HL-60 (cell line): Measurements from ENCODE around the gene ASCL5.

Experiments
- DNase-seq, 2 experiments: peaks; one replicate each; pipeline ENCODE4 v3.0.0-alpha.2; 2010 to 2020; ENCODE audit warnings: low read depth in 1 of 2, low spot score in 1 of 2
- H3K27ac ChIP-seq: fragments of 250-450 bp; sonication (Bioruptor Pico); replicated peaks from 2 replicates; pipeline ENCODE4 v1.5.1; 2020; ENCODE audit warnings: mild to moderate bottlenecking, moderate library complexity
- H3K27me3 ChIP-seq: fragments of 250-450 bp; sonication (Bioruptor Pico); 2 replicates; pipeline ENCODE4 v1.5.1; 2021; ENCODE audit warnings: mild to moderate bottlenecking, moderate library complexity; ENCODE audit not compliant: insufficient read depth, poor library complexity, severe bottlenecking
- H3K4me3 ChIP-seq: replicated peaks from 2 replicates; pipeline ENCODE4 v1.5.1; 2011; ENCODE audit warnings: mild to moderate bottlenecking, control low read depth, low read length; ENCODE audit not compliant: insufficient read depth
- CTCF ChIP-seq: IDR thresholded peaks from one replicate; pipeline ENCODE4 v1.5.1; 2011; ENCODE audit warnings: low read length, control low read depth, inconsistent platforms; ENCODE audit not compliant: insufficient read depth
- GABPA ChIP-seq: IDR thresholded peaks from 2 replicates; pipeline ENCODE4 v1.6.1; 2012; ENCODE audit warnings: low read depth
- POLR2AphosphoS5 ChIP-seq: IDR thresholded peaks from 2 replicates; pipeline ENCODE4 v1.6.1; 2012; ENCODE audit warnings: low read depth
- REST ChIP-seq: IDR thresholded peaks from 2 replicates; pipeline ENCODE4 v1.6.1; 2012; ENCODE audit warnings: low read depth; ENCODE audit not compliant: insufficient replicate concordance
- SPI1 ChIP-seq: IDR thresholded peaks from 2 replicates; pipeline ENCODE4 v1.6.1; 2012; ENCODE audit warnings: low read depth, mild to moderate bottlenecking, borderline replicate concordance

ASCL5 gene

DNA sequence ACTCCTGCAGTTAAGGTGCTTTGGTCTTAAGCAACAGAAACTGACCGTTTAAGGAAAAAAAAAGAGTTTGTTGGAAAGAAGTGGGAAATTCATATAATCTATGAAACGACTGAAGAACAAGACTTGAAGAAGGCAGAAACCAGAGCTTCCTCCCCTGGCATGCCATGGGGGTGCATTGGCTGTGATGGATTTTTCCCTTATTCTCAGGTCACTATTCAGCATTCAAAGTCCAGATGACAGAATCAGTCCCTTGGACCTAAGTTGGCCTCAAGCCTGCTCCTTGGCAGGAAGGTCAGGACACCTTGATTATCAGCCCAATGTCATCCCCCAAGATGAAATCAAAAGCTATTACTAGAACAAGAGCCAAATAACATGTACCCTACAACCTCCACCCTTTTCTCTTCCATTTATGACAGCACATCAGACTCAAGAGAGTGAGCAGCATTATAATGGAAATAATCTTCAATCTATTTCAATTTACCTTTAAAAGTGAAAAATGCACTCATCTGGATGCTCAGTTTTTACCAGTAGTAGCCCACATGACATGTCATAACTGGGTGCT is 43.1 kb upstream of the ASCL5 start:
- Histone ChIP-seq H3K27me3 (peaks cover 10% of the 10 kb centered on the region), H3K4me3 (no peak overlapping the region), H3K27ac (no peak overlapping the region)
- TF ChIP-seq CTCF (no peak), REST (no peak), GABPA (no peak), SPI1 (no peak), POLR2AphosphoS5 (no peak)
- DNase-seq = no peak

DNA sequence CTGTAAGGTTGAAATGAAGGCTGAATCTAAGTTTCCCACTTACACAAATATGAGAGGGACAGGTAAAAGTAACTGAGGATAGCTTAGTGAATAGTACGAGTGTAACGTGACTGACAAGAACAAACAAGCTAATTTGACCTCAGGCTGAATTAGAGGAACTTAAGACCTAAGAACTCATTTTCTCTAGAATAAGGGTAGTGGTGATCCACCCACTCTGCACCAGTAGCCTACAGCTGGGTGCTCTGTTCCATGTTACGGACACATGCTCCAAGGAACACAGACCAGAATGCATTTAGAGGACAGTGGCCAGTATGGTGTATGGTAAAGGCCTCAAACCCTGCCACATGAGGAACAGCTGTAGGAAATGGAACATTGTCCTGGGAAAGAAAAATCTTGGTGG is 42.2 kb upstream of the ASCL5 start:
- H3K27ac ChIP-seq = no peak overlapping the region
- H3K4me3 ChIP-seq = no peak overlapping the region
- TF ChIP-seq CTCF = no peak
- peaks cover 10% of the 10 kb centered on the region for H3K27me3 ChIP-seq
- DNase-seq = no peak

GRCh38 chr1:201167041-201167991 is 40.3 kb upstream of the ASCL5 start:
- H3K4me3 ChIP-seq = no peak overlapping the region
- H3K27ac ChIP-seq = no peak overlapping the region
- TF ChIP-seq REST = no peak
- TF ChIP-seq GABPA = no peak
- TF ChIP-seq CTCF = no peak
- no peak for TF ChIP-seq POLR2AphosphoS5
- TF ChIP-seq SPI1 = no peak
- DNase-seq = no peak
- H3K27me3 ChIP-seq = peaks cover 10% of the 10 kb centered on the region
